ENCODE results near the gene DSTN.

Gene DSTN

DNA sequence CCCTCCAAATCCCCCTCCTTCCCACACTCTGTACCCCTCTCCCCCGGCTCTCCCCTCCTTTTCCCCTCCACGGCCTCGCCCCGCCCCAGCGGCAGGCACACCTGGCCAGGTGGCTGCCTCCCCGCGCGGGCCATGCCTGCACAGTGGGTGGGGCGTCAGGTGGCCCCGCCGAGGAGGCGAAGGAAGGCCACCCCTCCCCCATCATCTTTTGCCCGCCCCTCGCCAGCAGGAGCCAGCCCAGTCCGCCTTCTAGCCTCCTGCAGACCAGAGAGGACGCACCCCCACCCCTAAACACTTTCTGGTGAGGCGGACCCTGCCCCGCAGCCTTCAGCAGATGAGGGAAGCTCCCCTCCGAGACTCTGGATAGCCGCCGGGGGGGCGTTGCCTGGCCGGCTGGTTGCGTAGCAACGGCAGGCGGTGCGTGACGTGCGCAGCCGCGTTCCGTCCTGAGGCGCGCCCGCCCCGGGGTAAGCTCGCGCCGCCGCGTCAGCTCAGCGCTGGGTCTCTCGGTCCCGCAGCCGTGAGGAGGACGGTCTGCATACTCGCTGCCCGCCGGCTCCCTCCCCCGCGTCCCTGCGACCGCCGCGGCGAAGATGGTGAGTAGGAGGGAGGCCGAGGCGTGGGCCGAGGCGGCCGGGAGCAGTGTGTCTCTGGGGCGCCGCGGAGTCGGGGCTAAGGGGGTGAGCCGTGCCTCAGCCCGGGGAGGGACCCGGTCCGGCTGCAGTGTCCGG lies at the start of gene DSTN:
TSS of gene DSTN (plus strand) at position 460 of the 731 bp plus-strand sequence. CDS start at position 594, 134 bp downstream.
- DNase-seq (ENCODE audit: low read depth), result peak; percentile 80

DNA sequence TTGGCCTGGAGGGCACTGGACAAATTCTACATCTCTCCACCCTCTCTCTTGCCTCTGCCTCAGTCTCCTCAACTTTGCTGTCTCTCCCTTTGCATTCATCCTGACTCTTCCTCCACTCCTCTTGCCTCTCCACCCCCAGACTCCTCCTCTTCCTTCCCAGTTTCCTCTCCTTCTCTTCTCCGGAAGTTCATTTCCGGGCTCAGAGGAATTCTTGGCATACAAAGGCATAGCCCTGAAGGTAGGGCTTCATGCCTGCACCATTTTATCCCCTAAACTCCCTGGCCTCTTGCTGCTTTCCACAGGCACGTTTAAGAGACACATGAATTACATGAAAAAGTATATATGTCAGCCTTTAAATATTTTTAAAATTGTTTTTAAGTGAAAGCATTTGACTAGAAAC lies 49.3 kb upstream of the DSTN start:
- DNase-seq (ENCODE audit: low read depth), result no peak

DNA sequence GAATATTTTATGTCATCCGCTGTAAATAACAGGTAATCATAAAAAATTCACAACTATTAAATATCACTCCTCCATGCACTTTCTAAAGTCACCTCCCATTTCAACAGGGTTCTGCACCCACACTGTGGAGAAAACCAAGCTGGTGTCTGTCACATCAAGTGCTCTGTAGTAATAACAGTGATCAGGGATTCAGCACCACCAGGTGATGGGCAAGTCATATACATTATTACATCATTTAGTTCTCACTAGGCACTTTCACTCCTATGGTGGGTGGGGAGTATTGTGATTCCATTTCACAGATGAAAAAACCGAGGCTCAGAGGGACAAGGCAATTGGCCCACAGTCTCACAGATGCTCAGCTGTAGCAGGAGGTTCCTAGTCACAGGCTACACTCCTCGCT lies 47.3 kb upstream of the DSTN start:
- DNase-seq (ENCODE audit: low read depth), result no peak

DNA sequence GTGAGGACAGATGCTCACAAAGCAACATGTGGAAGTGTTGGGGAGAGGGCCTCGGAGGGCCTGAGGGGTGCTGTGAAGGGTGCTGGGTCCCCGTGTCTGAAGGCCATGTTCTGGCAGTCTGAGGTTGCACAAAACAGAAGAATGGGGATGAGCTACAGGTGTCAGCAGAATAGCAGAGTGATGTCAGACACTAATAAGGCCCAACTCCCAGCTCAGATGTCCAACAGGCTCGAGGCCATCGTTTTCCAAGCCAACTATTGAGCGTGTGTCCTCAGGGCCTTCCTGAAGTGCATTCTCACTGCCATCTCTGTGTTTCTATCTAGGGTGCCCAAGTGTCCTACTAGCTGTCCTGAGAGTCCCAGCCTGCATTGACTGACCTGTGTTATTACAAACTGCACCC lies 46.5 kb upstream of the DSTN start:
- no peak for DNase-seq (ENCODE audit: low read depth)

DNA sequence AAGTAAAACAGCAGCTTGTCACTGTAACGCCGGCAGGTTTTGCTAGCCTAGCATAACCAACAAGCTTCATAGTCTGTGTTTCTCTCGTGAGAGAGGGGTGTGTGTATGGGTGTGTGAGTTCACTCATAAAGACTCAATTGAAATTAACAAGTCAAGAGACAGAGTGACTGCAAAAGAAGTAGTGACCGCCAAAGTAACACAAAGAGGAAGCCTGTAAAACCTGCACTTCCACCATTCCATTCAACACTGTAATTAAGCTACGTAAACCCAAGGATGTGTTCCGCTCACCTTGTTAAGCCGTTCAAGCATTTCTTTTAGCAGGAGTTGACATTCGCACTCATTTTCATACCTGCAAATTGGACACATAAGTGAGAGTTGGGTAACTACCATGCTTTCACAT lies 45.3 kb upstream of the DSTN start:
- no peak for DNase-seq (ENCODE audit: low read depth)

DNA sequence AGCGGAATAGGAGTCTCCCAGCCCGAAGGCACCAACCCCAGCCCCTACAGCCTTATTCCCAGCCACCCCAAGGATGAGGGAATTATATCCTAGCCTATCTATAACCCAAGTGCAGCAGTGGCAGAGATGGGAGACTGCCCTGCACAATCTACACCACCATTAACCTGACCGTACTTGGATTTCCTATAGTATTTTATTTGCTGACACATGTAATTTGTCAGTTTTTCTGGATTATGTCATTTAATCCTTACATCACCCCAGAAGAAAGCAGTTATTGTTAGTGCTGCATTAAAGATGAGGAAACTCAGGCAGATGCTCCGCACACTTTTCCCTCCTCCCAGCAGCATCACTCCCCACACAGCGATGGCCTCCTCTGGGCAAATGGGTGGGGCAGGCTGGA lies 44.7 kb upstream of the DSTN start:
- DNase-seq (ENCODE audit: low read depth), result no peak

DNA sequence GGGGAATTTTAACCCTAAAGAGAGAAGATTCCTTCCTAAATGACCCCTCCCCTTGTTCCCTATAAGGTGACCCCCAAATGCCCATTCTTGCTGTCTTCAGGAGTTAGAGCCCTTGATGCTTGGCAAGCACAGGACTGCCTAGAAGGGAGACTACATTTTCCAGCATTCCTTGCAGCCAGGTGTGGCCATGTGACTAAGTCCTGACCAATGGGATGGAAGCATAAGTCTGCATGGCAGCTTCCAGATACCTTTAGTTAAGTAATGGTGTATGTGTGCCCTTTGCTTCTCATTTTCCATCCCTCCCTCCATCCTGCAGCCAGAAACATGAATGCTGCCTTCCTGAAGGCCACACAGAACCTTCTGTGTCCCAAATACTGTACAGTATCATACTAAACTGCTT lies 44.2 kb upstream of the DSTN start:
- no peak for DNase-seq (ENCODE audit: low read depth)

DNA sequence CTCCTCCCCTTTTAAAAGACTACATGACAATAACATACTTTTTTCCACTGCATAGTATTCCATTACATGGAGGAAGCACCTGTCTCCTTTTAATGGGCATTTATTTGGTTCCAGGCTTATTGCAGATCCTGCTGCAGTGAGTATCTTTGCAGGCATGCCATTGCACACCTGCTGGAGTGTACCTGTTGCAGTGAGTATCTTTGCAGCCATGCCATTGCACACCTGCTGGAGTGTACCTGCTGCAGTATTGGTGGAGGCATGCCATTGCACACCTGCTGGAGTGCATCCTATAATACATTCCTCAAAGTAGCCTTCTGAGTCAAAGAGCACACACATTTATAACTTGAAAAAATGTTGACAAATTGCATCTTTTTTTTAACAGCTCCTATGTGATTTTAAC lies 40.3 kb upstream of the DSTN start:
- DNase-seq (ENCODE audit: low read depth), result no peak

DNA sequence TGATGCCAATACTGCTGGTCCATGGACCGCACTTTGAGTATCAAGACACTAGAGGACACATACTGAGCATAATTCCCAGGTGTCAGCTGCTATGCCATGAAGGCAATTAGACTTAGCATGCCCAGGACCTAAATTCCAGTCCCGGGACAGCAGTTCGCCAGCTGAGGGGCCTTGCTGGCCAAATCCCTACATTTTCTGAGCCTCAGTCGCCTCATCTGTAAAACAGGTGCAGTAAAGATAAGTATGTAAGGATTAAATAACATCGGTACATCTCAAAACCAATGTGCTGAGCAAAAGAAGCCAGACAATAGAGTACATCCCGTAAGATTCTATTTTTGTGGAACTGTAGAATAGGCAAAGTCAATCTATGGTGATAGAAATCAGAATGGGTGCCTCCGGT lies 39.7 kb upstream of the DSTN start:
- no peak for DNase-seq (ENCODE audit: low read depth)

DNA sequence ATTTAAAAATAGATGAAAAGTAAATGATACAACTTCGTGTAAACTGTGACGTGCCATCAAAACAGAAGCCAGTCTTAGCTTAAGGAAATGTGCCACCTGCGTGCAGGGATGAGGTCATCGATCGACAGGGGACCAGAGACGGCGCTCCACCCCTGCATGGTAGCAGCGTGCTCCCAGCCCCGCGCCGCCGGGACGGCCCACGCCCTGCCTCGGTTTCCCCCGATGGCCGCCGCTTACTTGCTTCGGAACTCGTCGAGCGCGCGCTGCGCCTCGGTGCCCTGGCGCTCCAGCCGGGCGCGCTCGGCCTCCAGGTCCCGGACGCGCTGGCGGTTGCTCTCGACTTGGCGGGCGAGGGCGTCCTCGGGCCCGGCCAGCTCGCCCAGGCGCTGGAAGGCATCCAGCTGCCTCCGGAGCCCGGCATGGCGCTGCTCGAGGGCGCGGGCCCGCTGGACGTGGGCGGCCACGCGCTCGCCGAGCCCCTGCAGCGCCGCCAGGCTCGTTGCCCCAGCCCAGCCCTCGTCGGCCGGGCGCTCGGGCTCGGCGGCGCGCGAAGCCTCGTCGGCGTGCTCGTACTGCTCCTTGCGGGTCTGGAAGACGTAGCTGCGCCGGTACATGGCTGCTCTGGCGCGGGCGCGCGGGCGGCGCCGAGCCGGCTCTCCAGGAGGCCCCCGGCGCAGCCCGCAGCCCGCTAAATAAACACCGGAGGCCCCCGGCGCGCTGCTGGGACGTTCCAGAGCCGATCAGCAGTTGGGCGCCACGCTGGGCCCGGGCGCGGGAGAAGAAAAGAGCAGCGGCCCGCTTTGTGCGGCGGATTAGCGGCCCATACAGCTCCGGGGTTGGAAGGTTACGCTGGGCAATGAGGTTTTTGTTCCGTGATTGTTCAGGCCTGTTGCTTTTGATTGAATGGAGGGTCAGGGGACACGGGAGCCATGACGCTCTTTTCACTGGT lies 38.9 kb upstream of the DSTN start, which contains the start of gene BFSP1:
TSS of gene BFSP1 (minus strand) at position 664 of the 949 bp plus-strand sequence. CDS start at position 614, 50 bp downstream.
- peak; percentile 4 for DNase-seq (ENCODE audit: low read depth)

DNA sequence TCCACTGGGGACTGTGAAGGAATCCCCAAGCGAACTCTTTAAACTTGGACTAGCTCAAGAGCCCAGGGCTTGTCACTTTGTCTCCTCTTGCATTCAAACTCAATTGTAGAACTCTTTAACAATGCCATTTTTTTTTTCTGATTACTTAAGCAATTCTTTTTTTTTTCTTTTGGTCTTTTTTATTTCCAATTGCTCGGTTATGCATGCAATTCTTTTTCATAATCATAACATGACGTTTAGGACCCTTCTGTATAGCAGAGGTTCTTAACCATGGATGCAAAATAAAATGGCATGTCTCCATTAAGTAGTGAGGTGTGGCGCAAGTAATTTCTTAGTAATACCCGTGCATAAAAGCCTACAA lies 38.2 kb upstream of the DSTN start:
- DNase-seq (ENCODE audit: low read depth), result no peak

DNA sequence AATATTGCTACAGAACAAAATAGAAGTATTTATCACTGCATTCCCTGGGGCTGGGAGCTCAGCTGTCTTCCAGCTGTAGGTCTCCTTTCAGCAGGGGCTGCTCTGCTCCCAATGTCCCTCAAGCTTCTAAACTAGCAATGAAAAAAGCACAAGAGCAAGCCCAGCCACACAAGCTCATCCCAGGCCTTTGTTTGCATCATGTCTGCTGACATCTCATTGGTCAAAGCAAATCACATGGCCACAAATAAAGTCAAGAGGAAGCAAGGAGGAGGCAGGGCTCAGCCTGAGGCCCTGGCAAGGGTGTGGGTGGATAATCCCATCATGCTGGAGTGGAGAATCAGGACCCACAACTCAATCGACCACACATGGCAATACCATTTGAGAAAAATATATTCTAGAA lies 36.5 kb upstream of the DSTN start:
- no peak for DNase-seq (ENCODE audit: low read depth)

DNA sequence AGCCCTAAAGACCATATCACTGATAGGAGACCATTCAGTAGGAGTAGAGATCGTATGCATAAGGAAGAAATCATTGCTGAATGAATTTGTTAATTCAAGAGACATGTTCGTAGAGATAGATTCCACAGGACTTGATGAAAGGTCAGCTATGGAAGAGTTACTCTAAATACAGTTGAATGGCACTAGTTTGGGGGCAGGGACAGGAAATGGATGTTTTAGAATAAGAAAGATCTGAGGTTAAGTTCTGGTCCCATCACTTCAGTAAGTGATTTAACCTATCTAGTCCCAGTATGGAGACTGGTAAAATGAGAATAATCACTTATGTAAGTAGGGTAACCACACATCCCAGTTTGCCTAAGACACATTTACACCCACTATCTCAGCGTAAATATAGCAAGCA lies 35.8 kb upstream of the DSTN start:
- no peak for DNase-seq (ENCODE audit: low read depth)

DNA sequence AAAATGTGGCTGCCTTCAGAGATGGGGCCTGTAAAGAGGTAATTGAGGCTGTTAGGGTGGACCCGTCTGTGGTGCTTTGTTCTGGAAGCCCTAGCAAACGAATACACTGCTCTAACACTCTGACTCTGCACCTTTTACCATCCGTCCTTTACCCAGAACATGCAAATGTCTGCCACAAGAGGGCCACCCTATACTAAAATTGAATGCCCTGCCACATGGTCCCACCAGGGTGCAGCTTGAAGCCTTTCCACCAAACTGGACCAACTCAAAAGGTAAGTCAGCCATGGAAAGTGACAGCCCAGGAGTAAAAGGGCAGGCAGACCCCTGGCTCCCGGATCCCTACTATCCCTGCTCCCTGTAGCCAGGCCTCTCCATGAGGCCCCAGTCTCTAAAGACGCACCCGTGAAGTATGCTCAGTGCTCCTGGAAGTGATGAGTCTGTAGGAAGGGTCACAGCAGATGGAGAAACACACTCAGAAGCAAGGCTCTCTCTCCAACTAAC lies 32.9 kb upstream of the DSTN start:
- DNase-seq (ENCODE audit: low read depth), result peak; percentile 28

DNA sequence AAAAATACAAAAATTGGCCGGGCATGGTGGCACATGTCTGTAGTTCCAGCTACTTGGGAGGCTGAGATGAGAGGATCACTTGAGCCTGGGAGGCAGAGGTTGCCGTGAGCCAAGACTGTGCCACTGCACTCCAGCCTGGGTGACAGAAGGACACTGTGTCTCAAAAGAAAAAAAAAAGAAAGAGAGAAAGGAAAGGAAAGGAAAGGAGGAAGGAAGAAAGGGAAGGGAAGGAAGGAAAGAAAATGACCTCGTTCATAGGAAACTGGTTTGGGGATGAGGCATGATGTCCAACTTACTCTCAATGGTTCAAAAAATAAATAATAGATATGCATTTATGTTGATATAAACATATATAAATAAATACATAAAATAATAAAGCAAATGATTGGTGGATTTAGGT lies 31.9 kb upstream of the DSTN start:
- no peak for DNase-seq (ENCODE audit: low read depth)

DNA sequence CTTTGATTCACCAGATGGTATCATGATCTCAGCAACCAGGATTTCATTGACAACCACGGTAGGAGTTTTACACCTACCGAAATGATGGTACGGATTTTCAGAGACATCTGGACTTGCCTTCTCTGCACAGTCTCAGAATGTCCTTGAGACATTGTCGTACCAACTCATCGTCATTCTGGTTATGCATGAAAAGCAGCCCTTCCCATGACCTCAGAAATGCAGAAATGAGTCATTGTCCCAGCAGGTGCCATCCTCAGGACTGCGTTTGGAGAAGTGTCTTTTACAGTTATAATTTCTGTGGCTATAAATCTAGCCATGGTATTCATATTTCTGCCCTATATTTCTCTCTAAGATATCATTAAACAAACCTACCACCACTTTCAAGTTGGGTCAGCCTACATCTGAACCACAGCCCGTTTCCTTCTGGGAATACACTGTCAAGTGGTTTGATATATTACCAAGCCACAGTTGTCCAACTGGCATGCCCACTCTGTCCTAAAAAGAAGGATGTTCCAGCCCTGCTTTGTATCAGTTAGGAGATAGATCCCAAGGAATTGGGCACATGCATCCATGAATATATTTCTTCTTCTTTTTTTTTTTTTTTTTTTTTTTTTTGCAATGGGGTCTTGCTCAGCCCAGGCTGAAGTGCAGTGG lies 31.2 kb upstream of the DSTN start:
- no peak for DNase-seq (ENCODE audit: low read depth)

DNA sequence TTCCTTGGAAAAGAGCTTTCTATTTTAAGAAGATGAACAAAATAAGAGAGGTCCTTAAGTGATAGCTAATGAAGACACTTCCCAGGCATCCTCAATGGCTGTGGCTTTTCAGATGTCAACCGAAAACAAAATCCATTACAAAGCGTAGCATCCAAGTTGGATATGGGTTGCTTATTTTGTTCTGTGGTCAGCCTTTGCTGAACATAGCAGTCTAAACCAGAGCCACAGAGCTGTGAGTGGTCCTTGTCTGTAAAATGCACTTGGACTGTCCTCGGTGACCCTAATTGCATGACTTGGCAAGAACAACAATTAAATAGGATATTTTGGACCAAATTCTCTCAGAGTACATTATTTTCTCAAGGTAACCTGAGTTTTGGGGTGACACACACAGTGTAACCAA lies 28.3 kb upstream of the DSTN start:
- no peak for DNase-seq (ENCODE audit: low read depth)

DNA sequence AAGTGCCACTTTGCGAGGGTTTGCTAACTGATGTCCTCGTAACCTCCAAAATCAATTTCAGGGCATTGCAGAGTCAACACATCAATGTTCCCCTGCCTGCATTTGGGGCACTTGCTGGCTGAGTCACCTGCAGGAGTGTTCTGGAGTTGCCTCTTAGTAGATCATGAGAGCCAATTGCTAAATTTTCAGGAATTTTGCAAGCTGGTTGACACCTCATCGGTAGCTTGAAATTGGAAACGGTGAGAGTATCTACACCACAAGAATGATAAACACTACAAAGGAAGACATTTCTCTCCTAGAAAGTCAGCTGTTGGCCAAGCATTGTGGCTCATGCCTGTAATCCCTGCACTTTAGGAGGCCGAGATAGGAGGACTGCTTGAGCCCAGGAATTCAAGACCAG lies 27.9 kb upstream of the DSTN start:
- no peak for DNase-seq (ENCODE audit: low read depth)

DNA sequence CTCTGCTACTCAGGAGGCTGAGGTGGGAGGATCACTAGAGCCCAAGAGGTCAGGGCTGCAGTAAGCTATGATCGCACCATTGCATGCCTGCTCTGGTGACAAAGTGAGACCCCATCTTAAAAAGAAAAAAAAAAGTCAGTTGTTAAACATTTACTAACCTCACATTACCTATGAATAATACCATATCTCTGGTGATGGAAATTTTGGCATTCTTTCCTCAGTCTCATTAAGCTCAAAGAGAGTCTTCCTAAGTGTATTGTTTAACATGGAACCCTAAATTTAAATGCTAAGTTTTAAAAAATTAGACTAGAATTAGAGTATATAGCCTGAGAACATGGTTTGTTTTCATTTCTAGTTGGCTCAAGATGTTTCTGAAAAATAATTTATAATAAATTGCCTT lies 27.4 kb upstream of the DSTN start:
- DNase-seq (ENCODE audit: low read depth), result no peak

DNA sequence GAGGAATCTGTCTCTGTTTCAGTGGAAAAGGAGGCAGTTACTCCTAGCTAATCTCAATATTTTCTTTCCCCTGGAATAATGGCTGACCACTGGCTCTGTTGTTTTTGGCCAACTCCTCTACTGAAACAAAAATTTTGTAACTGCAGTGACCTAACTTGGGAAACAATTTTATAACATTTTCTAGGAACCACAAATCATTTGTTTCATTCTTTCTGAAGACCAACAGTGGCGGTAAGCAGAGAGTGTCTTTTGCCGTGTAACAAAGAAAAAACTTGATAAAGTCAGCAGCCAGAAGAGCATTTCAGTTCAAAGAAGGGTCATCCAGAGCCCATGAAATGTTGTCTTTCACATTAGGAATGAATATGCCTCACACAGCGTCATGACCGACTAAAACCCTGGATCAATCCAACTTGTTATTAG lies 26.9 kb upstream of the DSTN start:
- DNase-seq (ENCODE audit: low read depth), result no peak

DNA sequence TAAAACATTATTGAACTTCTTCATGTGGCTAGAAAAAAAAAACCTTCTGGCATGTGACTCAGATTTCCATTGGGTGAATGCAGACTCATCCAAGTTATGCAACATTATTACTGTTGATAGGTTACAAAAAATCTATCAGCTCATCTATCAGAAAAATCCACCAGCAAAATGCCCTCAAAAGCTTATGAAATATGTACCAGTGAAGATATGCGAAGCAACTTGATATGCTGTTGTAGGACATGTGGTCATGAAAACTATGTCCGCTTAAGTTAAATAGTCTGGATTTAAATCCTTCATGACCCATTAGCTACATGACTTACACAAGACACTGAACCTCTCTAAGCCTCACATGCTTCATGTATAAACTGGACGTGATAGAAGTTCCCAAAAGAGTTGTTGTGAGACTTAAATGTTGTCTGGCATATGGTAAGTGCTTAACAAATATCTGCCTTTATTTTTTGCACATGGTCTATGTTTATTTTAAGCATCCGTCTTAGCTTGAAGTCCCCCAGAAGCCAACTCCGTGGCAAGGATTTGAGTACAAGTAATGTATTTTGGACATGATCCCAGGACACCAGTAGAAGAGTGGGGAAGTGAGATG lies 26.2 kb upstream of the DSTN start:
- DNase-seq (ENCODE audit: low read depth), result no peak

DNA sequence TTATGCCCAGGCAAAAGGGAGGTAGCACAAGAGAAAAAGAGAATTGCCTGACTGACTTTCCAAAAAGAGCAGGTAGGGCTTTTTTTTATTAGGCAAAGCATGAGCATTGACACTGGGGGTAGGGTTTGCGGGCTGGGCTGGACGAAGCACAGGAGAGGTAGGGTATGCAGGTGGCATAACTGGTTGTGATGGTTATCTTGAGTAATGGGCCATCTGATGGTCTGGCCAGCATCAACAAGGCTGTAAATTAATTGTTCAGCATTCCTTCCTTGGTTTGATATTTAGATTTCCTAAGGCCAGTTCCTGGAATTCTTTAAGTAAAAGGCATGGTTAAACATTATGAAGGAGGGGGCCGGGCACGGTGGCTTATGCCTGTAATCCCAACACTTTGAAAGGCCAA lies 24.7 kb upstream of the DSTN start:
- DNase-seq (ENCODE audit: low read depth), result no peak
